GM12875 (cell line): ENCODE measurements around the gene DXO.

Experiments
- H3K4me3 ChIP-seq: one replicate; pipeline ENCODE4 v1.5.1; 2011; ENCODE audit warnings: low read depth, low read length, control low read depth
- TF ChIP-seq, protein P1 (sequence below): IDR thresholded peaks from 2 replicates; pipeline ENCODE4 v1.5.1; 2011; ENCODE audit warnings: low read depth, mild to moderate bottlenecking, control low read depth, inconsistent platforms, low read length, moderate library complexity, borderline replicate concordance; ENCODE audit not compliant: insufficient read depth

Gene DXO

DNA sequence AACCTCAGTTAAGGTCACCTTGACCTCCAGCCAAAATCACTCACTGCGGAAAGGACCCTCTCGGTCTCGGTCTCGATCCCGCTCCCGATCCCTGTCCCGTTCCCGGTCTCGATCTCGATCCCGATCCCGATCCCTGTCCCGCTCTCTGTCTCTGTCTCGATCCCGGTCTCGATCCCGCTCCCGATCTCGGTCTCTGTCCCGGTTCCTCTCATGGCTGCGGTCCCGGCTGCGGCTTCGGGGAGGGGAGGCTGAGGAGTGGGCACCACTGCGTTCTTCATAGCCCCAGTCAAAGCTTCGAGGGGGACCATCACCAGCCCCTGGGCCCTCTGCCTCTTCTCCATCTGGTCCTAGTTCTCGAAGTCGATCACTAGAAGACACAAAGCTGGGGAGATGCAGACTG lies 17.4 kb downstream of the DXO start:
- no peak overlapping the region for H3K4me3 ChIP-seq
- TF ChIP-seq, protein P1, sequence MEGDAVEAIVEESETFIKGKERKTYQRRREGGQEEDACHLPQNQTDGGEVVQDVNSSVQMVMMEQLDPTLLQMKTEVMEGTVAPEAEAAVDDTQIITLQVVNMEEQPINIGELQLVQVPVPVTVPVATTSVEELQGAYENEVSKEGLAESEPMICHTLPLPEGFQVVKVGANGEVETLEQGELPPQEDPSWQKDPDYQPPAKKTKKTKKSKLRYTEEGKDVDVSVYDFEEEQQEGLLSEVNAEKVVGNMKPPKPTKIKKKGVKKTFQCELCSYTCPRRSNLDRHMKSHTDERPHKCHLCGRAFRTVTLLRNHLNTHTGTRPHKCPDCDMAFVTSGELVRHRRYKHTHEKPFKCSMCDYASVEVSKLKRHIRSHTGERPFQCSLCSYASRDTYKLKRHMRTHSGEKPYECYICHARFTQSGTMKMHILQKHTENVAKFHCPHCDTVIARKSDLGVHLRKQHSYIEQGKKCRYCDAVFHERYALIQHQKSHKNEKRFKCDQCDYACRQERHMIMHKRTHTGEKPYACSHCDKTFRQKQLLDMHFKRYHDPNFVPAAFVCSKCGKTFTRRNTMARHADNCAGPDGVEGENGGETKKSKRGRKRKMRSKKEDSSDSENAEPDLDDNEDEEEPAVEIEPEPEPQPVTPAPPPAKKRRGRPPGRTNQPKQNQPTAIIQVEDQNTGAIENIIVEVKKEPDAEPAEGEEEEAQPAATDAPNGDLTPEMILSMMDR: no peak

DNA sequence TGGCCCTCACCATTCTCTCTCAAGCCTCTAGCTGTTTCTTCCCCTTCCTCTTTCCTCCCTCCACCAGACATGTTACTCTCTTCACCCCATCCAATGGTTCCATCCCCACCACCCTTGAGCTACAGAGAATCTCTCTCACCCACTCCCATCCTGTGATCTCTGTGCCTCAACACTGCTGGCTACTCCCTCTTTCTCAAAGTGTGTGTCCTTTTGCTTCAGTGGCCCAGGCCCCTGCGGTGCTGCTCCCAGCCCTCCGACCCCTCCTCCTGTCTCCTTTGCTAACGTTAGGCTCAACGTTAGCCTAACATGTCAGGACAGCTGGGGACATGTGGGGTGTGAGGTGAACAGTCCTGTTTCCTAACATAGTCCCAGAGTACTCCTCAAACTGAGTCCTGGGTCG lies 19.0 kb downstream of the DXO start:
- TF ChIP-seq, protein P1: no peak
- H3K4me3 ChIP-seq: no peak overlapping the region

DNA sequence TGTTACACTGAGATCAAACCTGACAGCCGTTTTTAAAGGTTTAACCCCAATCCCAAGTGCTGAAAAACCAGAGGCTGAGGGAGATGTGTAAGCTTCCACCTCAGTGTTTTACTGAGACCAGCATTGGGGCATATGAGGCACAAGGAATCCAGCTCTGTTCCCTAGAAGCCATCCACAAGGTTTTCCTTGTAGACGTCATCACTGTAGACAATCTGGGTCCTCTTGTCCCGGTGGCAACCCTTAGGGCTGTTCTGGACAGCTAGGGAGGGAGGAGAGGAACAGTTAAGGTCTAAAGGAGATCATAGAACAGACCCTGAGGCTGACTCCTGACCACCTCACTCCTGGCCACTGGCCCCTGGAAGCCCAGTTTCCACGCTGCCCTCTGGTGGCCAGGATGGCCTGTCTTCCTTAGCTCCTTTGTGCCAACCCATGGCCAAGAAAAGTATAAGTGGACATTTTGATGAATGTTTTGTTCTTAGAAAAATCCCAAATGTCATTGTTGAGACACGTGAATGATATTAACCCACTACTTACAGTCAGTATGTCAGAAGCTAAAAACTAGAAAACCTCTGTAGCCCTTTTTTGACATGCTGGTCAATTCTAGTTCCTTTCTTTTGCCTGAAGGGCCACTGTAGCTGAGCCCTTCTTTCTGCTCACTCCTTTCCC lies 19.7 kb downstream of the DXO start:
- TF ChIP-seq, protein P1: peak; percentile 34; the same call in 1 of the 2 replicates

DNA sequence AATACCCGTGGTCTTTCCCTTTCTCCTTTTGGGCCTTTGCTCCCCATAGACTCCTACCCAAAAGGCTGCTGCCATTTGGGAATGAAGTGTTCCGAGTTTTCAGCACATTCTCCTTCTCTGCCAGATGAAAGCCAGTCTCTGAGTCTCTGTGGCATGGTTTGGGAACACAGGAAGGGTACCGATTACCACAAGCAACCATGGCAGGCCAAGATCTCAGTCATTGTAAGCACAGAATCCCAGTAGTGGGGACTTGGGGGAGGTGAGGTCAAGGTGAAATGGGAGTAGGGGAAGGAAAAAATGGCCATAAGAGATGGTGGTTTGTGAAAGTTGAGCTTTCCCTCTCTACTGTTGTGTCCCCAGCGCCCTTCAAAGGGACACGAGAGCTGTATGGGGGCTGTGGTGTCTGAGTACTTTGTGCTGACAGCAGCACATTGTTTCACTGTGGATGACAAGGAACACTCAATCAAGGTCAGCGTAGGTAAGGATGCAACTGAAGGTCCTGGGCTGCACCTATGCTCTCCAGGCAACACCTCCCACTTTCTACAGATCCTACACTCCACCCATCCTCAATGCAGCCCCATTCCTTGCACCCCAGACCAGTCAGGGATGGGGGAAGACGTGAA lies 21.9 kb downstream of the DXO start:
- H3K4me3 ChIP-seq: no peak overlapping the region
- TF ChIP-seq, protein P1: no peak

More for the DNA sequence above, 19.7 kb downstream of the DXO start:
- H3K4me3 ChIP-seq: no peak overlapping the region

DNA sequence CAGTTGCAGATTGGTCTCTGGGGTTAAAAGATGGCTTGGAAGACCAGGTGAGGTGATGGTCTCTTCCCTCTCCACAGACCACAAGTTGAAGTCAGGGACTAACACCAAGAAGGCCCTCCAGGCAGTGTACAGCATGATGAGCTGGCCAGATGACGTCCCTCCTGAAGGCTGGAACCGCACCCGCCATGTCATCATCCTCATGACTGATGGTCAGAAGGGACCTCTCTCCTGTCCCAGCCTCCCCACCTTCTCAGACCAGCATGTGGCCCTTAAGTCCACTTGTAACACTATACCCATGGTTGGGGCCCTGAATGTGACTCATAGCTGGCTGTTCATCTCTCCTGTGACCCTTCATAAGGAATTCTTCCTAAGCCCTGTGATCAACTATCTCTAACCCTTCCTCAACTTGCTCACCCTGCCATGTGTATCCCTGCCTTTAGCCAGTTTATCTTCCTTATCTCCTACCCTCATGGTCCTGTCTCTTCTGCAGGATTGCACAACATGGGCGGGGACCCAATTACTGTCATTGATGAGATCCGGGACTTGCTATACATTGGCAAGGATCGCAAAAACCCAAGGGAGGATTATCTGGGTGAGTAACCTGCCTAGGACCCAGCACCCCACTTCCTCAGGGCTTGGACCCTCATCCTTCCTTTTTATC lies 23.1 kb downstream of the DXO start:
- TF ChIP-seq, protein P1: no peak
- no peak overlapping the region for H3K4me3 ChIP-seq

DNA sequence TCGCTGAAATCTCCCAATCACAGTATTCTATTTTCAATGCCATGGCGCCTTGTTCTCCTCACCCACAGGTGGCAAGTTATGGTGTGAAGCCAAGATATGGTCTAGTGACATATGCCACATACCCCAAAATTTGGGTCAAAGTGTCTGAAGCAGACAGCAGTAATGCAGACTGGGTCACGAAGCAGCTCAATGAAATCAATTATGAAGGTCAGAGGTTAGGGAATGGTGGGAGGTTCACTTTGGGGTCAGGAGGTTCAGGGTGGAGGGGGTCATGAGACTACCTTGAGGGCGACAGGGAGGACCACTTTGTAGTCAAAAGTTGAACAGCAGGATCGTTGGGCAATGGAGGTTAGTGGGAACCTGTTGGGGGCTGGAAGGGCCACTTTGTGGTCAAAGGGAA lies 23.6 kb downstream of the DXO start:
- no peak overlapping the region for H3K4me3 ChIP-seq
- TF ChIP-seq, protein P1: no peak
